PC-9 (cell line): ENCODE results near the gene KRT77. TPM values are rescaled to one million over a fixed set of nuclear protein-coding genes. Genes with fewer than 3 reads are reported as not detected.

Experiments used
- BruUV-seq: library from RNA; stranded (reverse); fragments of 400-500 nt; replicated peaks from 2 replicates; lab custom pipeline; 2021; lab: Mats Ljungman, UMichigan
- CTCF ChIA-PET: fragments of 300-600 bp; sonication (Branson Sonifier 250); formaldehyde crosslinking; loops from one replicate; lab custom pipeline; 2022; ENCODE audit warnings: antibody characterized with exemption; lab: Charles Lee
- POLR2A ChIA-PET: fragments of 300-600 bp; sonication (Branson Sonifier 250); formaldehyde crosslinking; loops from one replicate; lab custom pipeline; 2022; ENCODE audit warnings: antibody characterized with exemption; ENCODE audit not compliant: unreplicated experiment; lab: Charles Lee
- DNase-seq, 2 experiments: peaks; one replicate each; pipeline versions ENCODE4 v3.0.0 to v3.0.0-alpha.2; 2015 to 2022; ENCODE audit warnings: mixed read lengths in 1 of 2
- H2AFZ ChIP-seq: fragments of 200-600 bp; sonication (generic); 2 replicates; pipeline ENCODE4 v1.8.1; 2017; ENCODE audit warnings: antibody characterized with exemption
- H3F3A ChIP-seq: fragments of 200-600 bp; sonication (generic); 2 replicates; pipeline ENCODE4 v1.8.1; 2017; ENCODE audit warnings: antibody characterized with exemption, mild to moderate bottlenecking, low read depth; ENCODE audit not compliant: insufficient read depth
- H3K27ac ChIP-seq: fragments of 200-600 bp; sonication (generic); 2 replicates; pipeline ENCODE4 v1.6.1; 2016; ENCODE audit warnings: mixed run types
- H3K27me3 ChIP-seq: fragments of 200-600 bp; sonication (generic); 2 replicates; pipeline ENCODE4 v1.6.1; 2016; ENCODE audit warnings: low read depth, mixed run types; ENCODE audit not compliant: insufficient read depth
- H3K36me3 ChIP-seq: fragments of 200-600 bp; sonication (generic); 2 replicates; pipeline ENCODE4 v1.6.1; 2016; ENCODE audit warnings: low read depth, mixed run types
- H3K4me1 ChIP-seq: fragments of 200-600 bp; sonication (generic); replicated peaks from 2 replicates; pipeline ENCODE4 v1.6.1; 2016; ENCODE audit warnings: mixed run types; ENCODE audit not compliant: insufficient read depth
- H3K4me2 ChIP-seq: fragments of 200-600 bp; sonication (generic); 2 replicates; pipeline ENCODE4 v1.6.1; 2017; ENCODE audit warnings: mixed run types
- H3K4me3 ChIP-seq: fragments of 200-600 bp; sonication (generic); 2 replicates; pipeline ENCODE4 v1.6.1; 2016; ENCODE audit warnings: mixed run types
- H3K79me2 ChIP-seq: fragments of 200-600 bp; sonication (generic); 2 replicates; pipeline ENCODE4 v1.6.1; 2017; ENCODE audit warnings: low read depth, mixed run types
- H3K9me2 ChIP-seq: fragments of 200-600 bp; sonication (generic); 2 replicates; pipeline ENCODE4 v1.8.1; 2017; ENCODE audit warnings: mild to moderate bottlenecking; ENCODE audit not compliant: insufficient read depth
- H3K9me3 ChIP-seq: fragments of 200-600 bp; sonication (generic); 2 replicates; pipeline ENCODE4 v1.8.1; 2016; ENCODE audit warnings: low read depth; ENCODE audit not compliant: insufficient read depth
- H4K20me1 ChIP-seq: fragments of 200-600 bp; sonication (generic); 2 replicates; pipeline ENCODE4 v1.8.1; 2017; ENCODE audit not compliant: insufficient read depth
- CTCF ChIP-seq: fragments of 200-600 bp; sonication (generic); conservative IDR thresholded peaks from 2 replicates; pipeline ENCODE4 v1.6.1; 2017; ENCODE audit warnings: mixed run types, antibody characterized with exemption, mild to moderate bottlenecking, moderate library complexity
- EZH2 ChIP-seq: fragments of 200-600 bp; sonication (generic); IDR thresholded peaks from 2 replicates; pipeline ENCODE4 v1.8.0; 2017; ENCODE audit warnings: antibody characterized with exemption, low read depth
- intact Hi-C: fragments of 100-400 bp; cut with micrococcal nuclease; formaldehyde crosslinking; loops from one replicate; pipeline ENCODE4 v1.10.0; 2022; ENCODE audit not compliant: unreplicated experiment
- total RNA-seq: library from RNA; stranded (reverse); gene quantifications from 2 replicates; pipeline ENCODE4 v1.2.3, GENCODE V29; 2021

Gene KRT77
- total RNA-seq, 1 experiment from 2014 or later = not detected

- TF ChIP-seq EZH2 (no peak), CTCF (no peak)
- no peak for DNase-seq
- peaks cover 26% of the 10 kb centered on the region for H3F3A ChIP-seq
- H2AFZ ChIP-seq = no peak overlapping the region
- no peaks in the 10 kb centered on the region for H3K9me2 ChIP-seq
- no peaks in the 10 kb centered on the region for H3K9me3 ChIP-seq
- ChIA-PET CTCF (no interaction called here), POLR2A (no interaction called here)
- H3K4me3 ChIP-seq = no peak overlapping the region
- H4K20me1 ChIP-seq = no peaks in the 10 kb centered on the region
- no peaks in the 10 kb centered on the region for H3K36me3 ChIP-seq
- H3K27me3 ChIP-seq = no peaks in the 10 kb centered on the region
- BruUV-seq = no TSS peak
- peaks cover 25% of the 10 kb centered on the region for H3K4me1 ChIP-seq
- H3K79me2 ChIP-seq = no peaks in the 10 kb centered on the region
- intact Hi-C loops = no loop called here
- no peak overlapping the region for H3K4me2 ChIP-seq
- no peak overlapping the region for H3K27ac ChIP-seq
Observed at GRCh38 chr12:52676163-52676562, 27.2 kb downstream of the KRT77 start.

GRCh38 chr12:52675301-52675701, 28.0 kb downstream of the KRT77 start:
- POLR2A ChIA-PET = interaction anchor here (0.8 kb wide), 1 partner anchor 134 kb away, joined by 6 read pairs; no protein-coding TSS in a partner anchor
- Histone ChIP-seq H3K27ac (no peak overlapping the region), H3K4me3 (no peak overlapping the region), H3F3A (peaks cover 30% of the 10 kb centered on the region), H3K9me3 (no peaks in the 10 kb centered on the region), H4K20me1 (no peaks in the 10 kb centered on the region), H2AFZ (no peak overlapping the region), H3K4me2 (no peak overlapping the region), H3K9me2 (no peaks in the 10 kb centered on the region), H3K27me3 (no peaks in the 10 kb centered on the region), H3K36me3 (no peaks in the 10 kb centered on the region), H3K4me1 (peaks cover 34% of the 10 kb centered on the region), H3K79me2 (no peaks in the 10 kb centered on the region)
- CTCF ChIA-PET = no interaction called here
- no peak for TF ChIP-seq CTCF
- no peak for TF ChIP-seq EZH2
- DNase-seq = no peak
- intact Hi-C loops = no loop called here
- BruUV-seq = no TSS peak

GRCh38 chr12:52674433-52674775, 28.9 kb downstream of the KRT77 start:
- no peak overlapping the region for H2AFZ ChIP-seq
- H3K79me2 ChIP-seq = no peaks in the 10 kb centered on the region
- intact Hi-C loops = loop anchor here (5.0 kb wide), 3 partner anchors 152 to 527 kb away; partner anchors contain the start of gene KRT5
- ChIA-PET POLR2A (no interaction called here), CTCF (no interaction called here)
- H3K4me2 ChIP-seq = no peak overlapping the region
- H3K36me3 ChIP-seq = no peaks in the 10 kb centered on the region
- H3F3A ChIP-seq = peaks cover 30% of the 10 kb centered on the region
- TF ChIP-seq EZH2 (no peak), CTCF (no peak)
- no TSS peak for BruUV-seq
- H3K9me3 ChIP-seq = no peaks in the 10 kb centered on the region
- no peaks in the 10 kb centered on the region for H4K20me1 ChIP-seq
- DNase-seq = no peak
- no peak overlapping the region for H3K27ac ChIP-seq
- H3K4me3 ChIP-seq = no peak overlapping the region
- H3K4me1 ChIP-seq = peaks cover 35% of the 10 kb centered on the region
- H3K27me3 ChIP-seq = no peaks in the 10 kb centered on the region
- no peaks in the 10 kb centered on the region for H3K9me2 ChIP-seq
